AG04449 (cell line): ENCODE results near the gene TMEM163.

ENCODE experiments used
- CTCF ChIA-PET: fragments of 350-600 bp; formaldehyde crosslinking; extraction: SDS; loops from one replicate; lab custom pipeline; 2021; ENCODE audit warnings: antibody characterized with exemption; lab: Yijun Ruan, JAX
- POLR2A ChIA-PET: fragments of 400-600, 350-600 bp; formaldehyde crosslinking; extraction: SDS; loops from one replicate; lab custom pipeline; 2020; ENCODE audit warnings: antibody characterized with exemption, inconsistent platforms; lab: Yijun Ruan, JAX
- DNase-seq: peaks from one replicate; pipeline ENCODE4 v3.0.0-alpha.2; 2010; ENCODE audit warnings: low read depth, low spot score
- H3K4me3 ChIP-seq: 2 replicates; pipeline ENCODE4 v1.5.1; 2011; ENCODE audit warnings: low read depth, mild to moderate bottlenecking, control low read depth, low read length
- CTCF ChIP-seq: IDR thresholded peaks from one replicate; pipeline ENCODE4 v1.5.1; 2011; ENCODE audit warnings: mild to moderate bottlenecking, moderate library complexity, low read length, control low read depth, inconsistent platforms; ENCODE audit not compliant: insufficient read depth; ENCODE audit errors: missing control alignments

TMEM163 gene

DNA sequence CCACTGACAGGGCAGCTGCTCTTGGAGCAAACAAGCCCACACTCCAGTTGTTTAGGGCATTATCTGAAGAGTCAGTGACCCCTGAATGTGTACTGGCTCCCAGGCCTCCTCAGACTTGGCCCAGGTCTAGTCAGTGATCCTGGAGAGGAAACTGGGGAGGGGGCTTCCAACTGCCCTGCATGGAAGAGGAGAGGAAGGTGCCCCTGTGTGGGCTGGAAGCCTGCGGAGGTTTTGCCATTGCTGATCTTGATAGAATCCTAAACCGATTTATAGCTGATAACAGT is 267.5 kb downstream of the TMEM163 start:
- no peak overlapping the region for H3K4me3 ChIP-seq
- ChIA-PET CTCF (interaction anchor here (0.6 to 10.8 kb wide), 72 partner anchors 9 to 571 kb away, joined by 3 to 154 read pairs (median 5); partner anchors contain the start of gene CCNT2), POLR2A (no interaction called here)
- TF ChIP-seq CTCF = no peak
- no peak for DNase-seq

GRCh38 chr2:134449751-134450513 is 268.9 kb downstream of the TMEM163 start:
- no peak for TF ChIP-seq CTCF
- ChIA-PET POLR2A (no interaction called here), CTCF (interaction anchor here (0.5 to 10.8 kb wide), 46 partner anchors 8 to 565 kb away, joined by 3 to 154 read pairs (median 8); partner anchors contain the start of gene CCNT2)
- DNase-seq = no peak
- H3K4me3 ChIP-seq = no peak overlapping the region

GRCh38 chr2:134449157-134449556 is 269.6 kb downstream of the TMEM163 start:
- CTCF ChIA-PET = interaction anchor here (2.1 to 10.8 kb wide), 9 partner anchors 10 to 564 kb away, joined by 12 to 154 read pairs (median 68); no protein-coding TSS in a partner anchor
- no peak for TF ChIP-seq CTCF
- H3K4me3 ChIP-seq = no peak overlapping the region
- no peak for DNase-seq
- POLR2A ChIA-PET = no interaction called here

DNA sequence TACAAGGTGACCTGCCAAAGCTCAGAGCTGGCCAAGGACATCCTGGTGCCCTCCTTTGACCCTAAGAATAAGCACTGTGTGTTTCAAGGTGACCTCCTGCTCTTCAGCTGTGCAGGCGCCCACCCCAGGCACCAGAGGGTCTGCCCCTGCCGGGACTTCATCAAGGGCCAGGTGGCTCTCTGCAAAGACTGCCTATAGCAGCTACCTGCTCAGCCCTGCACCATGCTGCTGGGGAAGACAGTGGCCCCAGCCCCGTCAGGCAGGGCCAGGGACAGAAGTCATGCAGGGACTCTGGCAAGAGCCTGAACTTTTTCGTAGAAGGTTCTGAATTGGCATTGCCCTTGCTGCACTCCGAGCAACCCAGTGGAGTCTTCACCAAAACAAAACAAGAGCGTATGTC is 270.1 kb downstream of the TMEM163 start:
- H3K4me3 ChIP-seq = no peak overlapping the region
- ChIA-PET CTCF (interaction anchor here (0.8 to 10.8 kb wide), 8 partner anchors 11 to 563 kb away, joined by 3 to 154 read pairs (median 60); no protein-coding TSS in a partner anchor), POLR2A (no interaction called here)
- no peak for TF ChIP-seq CTCF
- no peak for DNase-seq

DNA sequence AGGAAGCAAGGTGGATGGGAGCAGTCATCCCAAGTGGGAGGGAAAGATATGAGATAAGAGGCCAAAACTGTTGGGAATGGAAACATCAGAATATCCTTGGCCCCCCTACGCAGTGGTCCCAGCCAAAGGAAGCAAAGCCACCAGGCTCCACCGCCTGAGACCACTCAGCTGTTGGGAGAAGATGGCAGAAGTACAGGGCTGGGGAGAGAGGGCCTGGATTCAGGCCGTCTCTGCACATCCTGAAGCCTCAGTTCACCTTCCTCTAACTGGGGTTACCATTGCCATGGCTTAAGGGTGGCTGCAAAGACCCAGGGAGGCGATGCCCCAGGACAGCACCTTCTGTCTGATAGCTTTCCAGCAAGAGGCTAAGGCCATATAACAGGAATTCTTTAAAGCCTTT is 271.1 kb downstream of the TMEM163 start:
- H3K4me3 ChIP-seq = no peak overlapping the region
- DNase-seq = no peak
- no peak for TF ChIP-seq CTCF
- ChIA-PET CTCF (interaction anchor here (0.6 to 10.8 kb wide), 11 partner anchors 12 to 562 kb away, joined by 3 to 154 read pairs (median 4); no protein-coding TSS in a partner anchor), POLR2A (no interaction called here)

DNA sequence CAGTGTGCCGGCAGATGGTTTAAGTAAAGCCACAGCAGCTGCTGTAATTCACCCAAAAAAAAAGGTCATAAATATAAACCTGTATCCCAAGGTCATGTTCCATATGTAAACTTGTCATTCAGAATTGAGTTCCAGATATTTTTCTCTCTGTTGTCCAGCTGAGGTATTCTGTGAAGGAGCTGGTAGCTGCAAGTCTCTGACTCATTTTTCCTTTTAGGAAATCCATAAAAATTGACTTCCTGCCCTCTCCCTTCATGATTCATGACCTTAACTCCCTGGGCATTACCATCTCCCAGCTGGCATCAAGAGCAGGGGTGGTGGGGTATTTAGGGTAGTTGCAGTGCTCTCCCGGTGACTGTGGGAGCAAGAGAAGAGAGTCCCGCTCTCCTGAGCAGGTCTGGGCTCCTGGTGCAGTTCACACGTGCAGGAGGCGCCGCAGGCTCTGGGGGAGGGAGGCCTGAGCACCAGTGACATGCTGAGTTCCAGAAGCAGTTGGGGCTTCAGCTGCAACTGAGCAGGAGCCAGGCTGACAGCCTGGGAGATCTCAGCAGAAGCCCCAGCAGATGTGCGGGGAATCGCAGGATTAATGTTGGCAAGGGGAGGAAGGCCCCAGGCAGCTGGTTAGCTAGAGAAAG is 272.3 kb downstream of the TMEM163 start:
- ChIA-PET CTCF (interaction anchor here (0.9 to 10.8 kb wide), 9 partner anchors 10 to 561 kb away, joined by 3 to 154 read pairs (median 6); no protein-coding TSS in a partner anchor), POLR2A (interaction anchor here (1.2 kb wide), 1 partner anchor 74 kb away, joined by 3 read pairs; no protein-coding TSS in a partner anchor)
- no peak overlapping the region for H3K4me3 ChIP-seq
- DNase-seq = no peak
- no peak for TF ChIP-seq CTCF
